Prostate gland (tissue), 2 donors: Measurements from ENCODE around the gene KDSR.

Experiments
- CTCF ChIP-seq, 4 experiments: fragments of 200-600 bp in 2 of 4; fragments of 450-650 bp in 2 of 4; sonication (generic) in 2 of 4; IDR thresholded peaks; 1 replicate in 3 of 4; 2 replicates in 1 of 4; pipeline ENCODE4 v1.5.1; 2016 to 2019; ENCODE audit warnings: antibody characterized with exemption in 4 of 4, mild to moderate bottlenecking in 2 of 4, moderate library complexity in 2 of 4
- POLR2A ChIP-seq: fragments of 450-650 bp; IDR thresholded peaks from one replicate; pipeline ENCODE4 v1.6.1; 2016; ENCODE audit warnings: antibody characterized with exemption, mild to moderate bottlenecking

GRCh38 chr18:63399300-63399699 is 32.3 kb upstream of the KDSR start:
- TF ChIP-seq POLR2A = no peak
- TF ChIP-seq CTCF (IDR thresholded peaks at IDR 0.05) = no peak
